CD14-positive monocyte (primary cell): ENCODE results near the gene ANKRD18A. TPM values are rescaled to one million over a fixed set of nuclear protein-coding genes. Genes with fewer than 3 reads are reported as not detected.

Experiments
- DNase-seq, 3 donors: peaks; one replicate each; pipeline ENCODE4 v3.0.0-alpha.2; 2011 to 2022
- H2AFZ ChIP-seq: 2 replicates; pipeline ENCODE4 v1.6.0; 2012; ENCODE audit warnings: mild to moderate bottlenecking, low read depth, low read length, inconsistent platforms; ENCODE audit not compliant: insufficient read depth, poor library complexity, severe bottlenecking
- H3K27ac ChIP-seq, 2 donors: 1 replicate in 1 of 2; 2 replicates in 1 of 2; pipeline ENCODE4 v1.5.1; 2012 to 2013; ENCODE audit warnings: low read length in 2 of 2, control low read depth in 1 of 2, inconsistent platforms in 1 of 2, low read depth in 1 of 2, mild to moderate bottlenecking in 1 of 2
- H3K27me3 ChIP-seq, 2 donors: one replicate each; pipeline versions ENCODE4 v1.6.0 to v1.6.1; 2011 to 2013; ENCODE audit warnings: low read length in 2 of 2; ENCODE audit not compliant: control insufficient read depth in 2 of 2, insufficient read depth in 2 of 2
- H3K36me3 ChIP-seq, 2 donors: replicated peaks in 1 of 2; 1 replicate in 1 of 2; 2 replicates in 1 of 2; pipeline versions ENCODE4 v1.5.1 to v1.6.1; 2012 to 2013; ENCODE audit warnings: low read length in 2 of 2, control low read depth in 1 of 2, inconsistent platforms in 1 of 2, mild to moderate bottlenecking in 1 of 2; ENCODE audit not compliant: insufficient read depth in 2 of 2, control insufficient read depth in 1 of 2
- H3K4me1 ChIP-seq, 2 donors: 1 replicate in 1 of 2; 2 replicates in 1 of 2; pipeline versions ENCODE4 v1.5.1 to v1.6.1; 2012 to 2013; ENCODE audit warnings: low read length in 2 of 2, control low read depth in 1 of 2, inconsistent platforms in 1 of 2, mild to moderate bottlenecking in 1 of 2, moderate library complexity in 1 of 2; ENCODE audit not compliant: insufficient read depth in 2 of 2, control insufficient read depth in 1 of 2
- H3K4me2 ChIP-seq: replicated peaks from 2 replicates; pipeline ENCODE3; 2012; ENCODE audit warnings: low read length, moderate library complexity, mild to moderate bottlenecking; ENCODE audit not compliant: poor library complexity, severe bottlenecking; ENCODE audit errors: extremely low read depth
- H3K4me3 ChIP-seq, 3 experiments: fragments of 200-600 bp in 1 of 3; sonication (generic) in 1 of 3; replicated peaks in 1 of 3; 1 replicate in 2 of 3; 2 replicates in 1 of 3; pipeline ENCODE4 v1.5.1; 2011 to 2013; ENCODE audit warnings: low read length in 3 of 3, mild to moderate bottlenecking in 3 of 3, control low read depth in 2 of 3, low read depth in 2 of 3, inconsistent platforms in 1 of 3, moderate library complexity in 1 of 3
- H3K79me2 ChIP-seq: 2 replicates; pipeline ENCODE4 v1.6.0; 2012; ENCODE audit warnings: mild to moderate bottlenecking, control low read depth, inconsistent platforms, low read length, moderate library complexity; ENCODE audit not compliant: insufficient read depth
- H3K9ac ChIP-seq: 2 replicates; pipeline ENCODE4 v1.6.0; 2017; ENCODE audit warnings: low read length, mild to moderate bottlenecking; ENCODE audit not compliant: insufficient read depth, poor library complexity, severe bottlenecking
- H3K9me3 ChIP-seq, 2 donors: replicated peaks in 1 of 2; 1 replicate in 1 of 2; 2 replicates in 1 of 2; pipeline versions ENCODE4 v1.5.1 to v1.6.1; 2012 to 2013; ENCODE audit warnings: low read length in 2 of 2, control low read depth in 1 of 2; ENCODE audit not compliant: control insufficient read depth in 1 of 2, insufficient read depth in 1 of 2
- H4K20me1 ChIP-seq: 2 replicates; pipeline ENCODE4 v1.6.0; 2012; ENCODE audit warnings: mild to moderate bottlenecking, low read length, control low read depth, moderate library complexity; ENCODE audit not compliant: insufficient read depth
- H3K27ac Mint-ChIP-seq, 7 donors: one replicate each; pipeline ENCODE4 v1.8.0; 2020; ENCODE audit warnings: mild to moderate bottlenecking in 7 of 7, mixed read lengths in 7 of 7, moderate library complexity in 6 of 7, inconsistent platforms in 2 of 7
- H3K27me3 Mint-ChIP-seq, 3 donors: one replicate each; pipeline ENCODE4 v1.8.0; 2021 to 2022; ENCODE audit warnings: low read depth in 3 of 3, mild to moderate bottlenecking in 3 of 3, mixed read lengths in 3 of 3, moderate library complexity in 3 of 3, inconsistent platforms in 1 of 3
- H3K36me3 Mint-ChIP-seq, 2 donors: one replicate each; pipeline ENCODE4 v1.8.0; 2020; ENCODE audit warnings: mixed read lengths in 2 of 2, inconsistent platforms in 1 of 2, mild to moderate bottlenecking in 1 of 2
- H3K4me1 Mint-ChIP-seq: one replicate; pipeline ENCODE4 v1.8.0; 2020; ENCODE audit warnings: mild to moderate bottlenecking, mixed read lengths
- H3K4me3 Mint-ChIP-seq, 2 donors: one replicate each; pipeline ENCODE4 v1.8.0; 2020; ENCODE audit warnings: mild to moderate bottlenecking in 2 of 2, mixed read lengths in 2 of 2, moderate library complexity in 1 of 2
- H3K9me3 Mint-ChIP-seq, 7 donors: one replicate each; pipeline ENCODE4 v1.8.0; 2020 to 2022; ENCODE audit warnings: mixed read lengths in 7 of 7, mild to moderate bottlenecking in 6 of 7, moderate library complexity in 6 of 7, inconsistent platforms in 2 of 7
- WGBS: methylation state at CpG from one replicate; pipeline ENCODE4 v1.1.5; 2013; ENCODE audit warnings: missing lambda C conversion rate; ENCODE audit not compliant: insufficient coverage; 5-methylcytosine and 5-hydroxymethylcytosine counted together
- intact Hi-C, 2 donors: fragments of 100-400 bp; cut with micrococcal nuclease; formaldehyde crosslinking; loops; one replicate each; pipeline versions ENCODE4 v1.15.0 to v1.15.1; 2023
- polyA plus RNA-seq, 3 donors: library from polyadenylated mRNA; depleted of rRNA in 1 of 3; unstranded in 2 of 3; stranded (reverse) in 1 of 3; fragments of 300-500 nt in 2 of 3; fragments of >200 nt in 1 of 3; fragmentation: Illumina TruSeq in 2 of 3; gene quantifications; 1 replicate in 2 of 3; 2 replicates in 1 of 3; pipeline ENCODE4 v1.2.3, GENCODE V29; 2012 to 2021
- TF ChIP-seq, protein P1 (sequence below): fragments of 200-600 bp; IDR thresholded peaks from one replicate; pipeline ENCODE4 v1.8.0; 2022; ENCODE audit warnings: antibody characterized with exemption, mild to moderate bottlenecking

The ANKRD18A gene
- polyA plus RNA-seq, 3 donors, result 0.10 TPM; not detected in 2

DNA sequence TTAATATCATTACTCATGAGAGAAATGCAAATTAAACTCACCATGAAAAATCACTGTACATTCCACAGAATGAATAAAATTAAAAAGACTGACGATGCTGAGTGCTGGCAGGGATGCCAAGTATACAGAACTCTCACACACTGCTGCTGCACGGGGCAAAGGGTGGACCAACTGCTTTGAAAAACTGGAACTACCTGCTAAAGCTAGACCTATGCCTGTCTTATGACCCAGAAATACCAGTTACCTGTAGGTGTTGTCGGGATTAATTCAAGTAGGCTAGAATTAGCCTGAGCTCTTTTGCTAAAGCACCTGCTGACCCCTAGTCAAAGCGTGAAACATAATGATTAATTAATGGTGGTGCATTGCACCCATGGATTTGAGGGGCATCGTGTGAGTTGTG lies 36.5 kb upstream of the ANKRD18A start:
- no peaks in the 10 kb centered on the region for H3K36me3 Mint-ChIP-seq
- intact Hi-C loops, result no loop called here

DNA sequence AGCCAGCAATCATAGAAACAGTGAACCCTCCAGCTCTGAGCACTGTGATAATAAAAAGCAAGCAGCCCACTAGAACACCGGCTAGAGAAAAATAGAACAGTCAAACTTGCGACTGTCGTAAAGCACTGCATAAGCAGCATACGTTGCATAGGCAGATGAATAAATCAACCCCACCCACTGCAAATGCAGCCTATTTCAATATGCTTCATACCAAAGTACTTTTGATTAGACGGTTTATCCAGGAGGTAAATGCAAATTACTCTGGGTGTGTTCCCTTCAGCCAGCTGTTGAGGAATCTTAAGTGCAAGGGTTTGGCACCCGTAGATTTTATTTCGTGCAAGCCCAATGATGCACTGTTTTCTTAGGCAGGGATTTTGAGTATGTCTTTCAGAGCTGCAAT lies 32.1 kb upstream of the ANKRD18A start:
- Mint-ChIP-seq H3K27ac (no peak overlapping the region), H3K4me1 (no peaks in the 10 kb centered on the region), H3K4me3 (no peak overlapping the region), H3K9me3 (peaks cover 0 to 5% (median 0%) of the 10 kb centered on the region in 7 donors), H3K27me3 (peaks cover 3 to 27% (median 8%) of the 10 kb centered on the region in 3 donors), H3K36me3 (no peaks in the 10 kb centered on the region)
- H3K9me3 ChIP-seq, result no peaks in the 10 kb centered on the region
- no peak overlapping the region for H3K9ac ChIP-seq
- H3K4me2 ChIP-seq, result no peak overlapping the region
- H3K36me3 ChIP-seq, result no peaks in the 10 kb centered on the region
- no peak for DNase-seq
- H3K79me2 ChIP-seq, result no peaks in the 10 kb centered on the region
- no peaks in the 10 kb centered on the region for H4K20me1 ChIP-seq
- H2AFZ ChIP-seq, result no peak overlapping the region
- WGBS, result 97% methylated on average over 6 of the region's 7 CpGs
- H3K4me1 ChIP-seq, result no peaks in the 10 kb centered on the region
- intact Hi-C loops, result no loop called here
- H3K27ac ChIP-seq, result no peak overlapping the region
- TF ChIP-seq, protein P1, sequence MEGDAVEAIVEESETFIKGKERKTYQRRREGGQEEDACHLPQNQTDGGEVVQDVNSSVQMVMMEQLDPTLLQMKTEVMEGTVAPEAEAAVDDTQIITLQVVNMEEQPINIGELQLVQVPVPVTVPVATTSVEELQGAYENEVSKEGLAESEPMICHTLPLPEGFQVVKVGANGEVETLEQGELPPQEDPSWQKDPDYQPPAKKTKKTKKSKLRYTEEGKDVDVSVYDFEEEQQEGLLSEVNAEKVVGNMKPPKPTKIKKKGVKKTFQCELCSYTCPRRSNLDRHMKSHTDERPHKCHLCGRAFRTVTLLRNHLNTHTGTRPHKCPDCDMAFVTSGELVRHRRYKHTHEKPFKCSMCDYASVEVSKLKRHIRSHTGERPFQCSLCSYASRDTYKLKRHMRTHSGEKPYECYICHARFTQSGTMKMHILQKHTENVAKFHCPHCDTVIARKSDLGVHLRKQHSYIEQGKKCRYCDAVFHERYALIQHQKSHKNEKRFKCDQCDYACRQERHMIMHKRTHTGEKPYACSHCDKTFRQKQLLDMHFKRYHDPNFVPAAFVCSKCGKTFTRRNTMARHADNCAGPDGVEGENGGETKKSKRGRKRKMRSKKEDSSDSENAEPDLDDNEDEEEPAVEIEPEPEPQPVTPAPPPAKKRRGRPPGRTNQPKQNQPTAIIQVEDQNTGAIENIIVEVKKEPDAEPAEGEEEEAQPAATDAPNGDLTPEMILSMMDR, result no peak
- no peaks in the 10 kb centered on the region for H3K27me3 ChIP-seq
- H3K4me3 ChIP-seq, result no peak overlapping the region

More for the DNA sequence above, 36.5 kb upstream of the ANKRD18A start:
- Histone ChIP-seq H4K20me1 (no peaks in the 10 kb centered on the region), H3K4me3 (no peak overlapping the region), H3K9ac (no peak overlapping the region), H3K4me2 (no peak overlapping the region), H3K79me2 (no peaks in the 10 kb centered on the region), H2AFZ (no peak overlapping the region), H3K27me3 (no peaks in the 10 kb centered on the region), H3K4me1 (no peaks in the 10 kb centered on the region), H3K27ac (no peak overlapping the region), H3K36me3 (no peaks in the 10 kb centered on the region), H3K9me3 (no peaks in the 10 kb centered on the region)
- DNase-seq, result no peak
- Mint-ChIP-seq H3K4me1 (no peaks in the 10 kb centered on the region), H3K27me3 (peaks cover 6 to 34% (median 9%) of the 10 kb centered on the region in 3 donors), H3K4me3 (no peak overlapping the region), H3K9me3 (no peaks in the 10 kb centered on the region), H3K27ac (no peak overlapping the region)
- 27% methylated on average over 3 of the region's 5 CpGs for WGBS
- TF ChIP-seq, protein P1, result no peak
